Amniotic epithelial cell (primary cell): ENCODE data around the gene HMGN4.

Experiments
- DNase-seq: peaks from one replicate; pipeline ENCODE4 v3.0.0-alpha.2; 2010; ENCODE audit warnings: low read depth

The HMGN4 gene

GRCh38 chr6:26578279-26578678 lies 40.1 kb downstream of the HMGN4 start:
- no peak for DNase-seq

- no peak for DNase-seq
Measured at GRCh38 chr6:26578741-26579140, 40.6 kb downstream of the HMGN4 start.

- DNase-seq = no peak
Measured at GRCh38 chr6:26581164-26581915, 43.2 kb downstream of the HMGN4 start.

GRCh38 chr6:26588965-26589364 lies 50.8 kb downstream of the HMGN4 start:
- DNase-seq = no peak

GRCh38 chr6:26592649-26593048 lies 54.5 kb downstream of the HMGN4 start:
- DNase-seq = no peak

GRCh38 chr6:26593278-26594130 lies 55.3 kb downstream of the HMGN4 start:
- DNase-seq = no peak

GRCh38 chr6:26594131-26594498 lies 55.9 kb downstream of the HMGN4 start:
- DNase-seq = no peak

GRCh38 chr6:26594730-26595632 lies 56.8 kb downstream of the HMGN4 start:
- DNase-seq = peak; percentile 69

GRCh38 chr6:26595669-26596269 lies 57.6 kb downstream of the HMGN4 start:
- DNase-seq = peak; percentile 64
